ENCODE data around the gene SLC4A9.

The SLC4A9 gene

GRCh38 chr5:140423609-140424008 lies 63.6 kb downstream of the SLC4A9 start:
- H3K4me3 ChIP-seq, result no peak overlapping the region
- H3K4me2 ChIP-seq, result no peak overlapping the region
- TF ChIP-seq Cebpa-rat (IDR thresholded peaks at IDR 0.05), result no peak
- peaks cover 31 to 81% (median 64%) of the 10 kb centered on the region in 11 experiments; a peak in 21 of 22 replicates for H4K20me1 ChIP-seq
- H3K27ac ChIP-seq, result no peak overlapping the region
- peaks cover 28 to 78% (median 70%) of the 10 kb centered on the region in 11 experiments for H3K36me3 ChIP-seq
- peaks cover 0 to 16% (median 0%) of the 10 kb centered on the region in 10 experiments; a peak in 3 of 20 replicates for H3K4me1 ChIP-seq
- H3K27me3 ChIP-seq, result no peaks in the 10 kb centered on the region
- peaks cover 0 to 85% (median 72%) of the 10 kb centered on the region in 11 experiments; a peak in 20 of 22 replicates for H3K9me3 ChIP-seq (replicated peaks in 1 of 11)
- no peak overlapping the region for H3K9ac ChIP-seq

GRCh38 chr5:140424135-140424534 lies 64.1 kb downstream of the SLC4A9 start:
- TF ChIP-seq Cebpa-rat (IDR thresholded peaks at IDR 0.05), result no peak
- Histone ChIP-seq H3K4me3 (no peak overlapping the region), H3K9me3 (replicated peaks in 1 of 11) (peaks cover 0 to 82% (median 72%) of the 10 kb centered on the region in 11 experiments; a peak in 20 of 22 replicates), H3K27ac (no peak overlapping the region), H3K4me2 (no peak overlapping the region), H3K27me3 (no peaks in the 10 kb centered on the region), H3K9ac (no peak overlapping the region), H3K4me1 (peaks cover 0 to 11% (median 0%) of the 10 kb centered on the region in 10 experiments; a peak in 3 of 20 replicates), H3K36me3 (peaks cover 27 to 78% (median 65%) of the 10 kb centered on the region in 11 experiments), H4K20me1 (peaks cover 32 to 81% (median 64%) of the 10 kb centered on the region in 11 experiments; a peak in 20 of 22 replicates)

All from BLaER1 treated with 17β-estradiol and CSF1 and Interleukin-3, amounts not matched to agents 10 nM and 100 nM (cell line).